K562 (cell line): ENCODE data around the gene OPA3. TPM values are rescaled to one million over a fixed set of nuclear protein-coding genes. Genes with fewer than 3 reads are reported as not detected.
A peak's percentile ranks its signal among the peaks of the same experiment; 100 is the strongest.

Source experiments
- GABPA ChIP-seq: fragments of 200-800 bp; sonication (Bioruptor generic); conservative IDR thresholded peaks from 2 replicates; pipeline ENCODE4 v1.6.1; 2016; ENCODE audit warnings: low read depth, missing genetic modification characterization, missing compliant biosample characterization
- RAD51 ChIP-seq: fragments of 450-650 bp; IDR thresholded peaks from 2 replicates; pipeline ENCODE4 v1.7.1; 2016; ENCODE audit warnings: low read depth, mild to moderate bottlenecking, borderline replicate concordance
- SFPQ ChIP-seq: fragments of 200-400 bp; formaldehyde crosslinking; IDR thresholded peaks from 2 replicates; pipeline ENCODE4 v1.6.1; 2017; ENCODE audit warnings: mild to moderate bottlenecking, low read depth, low read length, moderate library complexity
- ZNF511 ChIP-seq: sonication (generic); formaldehyde crosslinking; IDR thresholded peaks from 2 replicates; pipeline ENCODE4 v1.8.0; 2022; ENCODE audit warnings: mild to moderate bottlenecking, missing genetic modification reagents
- ZNF785 ChIP-seq: fragments of 250-450 bp; sonication (Bioruptor Pico); IDR thresholded peaks from 2 replicates; pipeline ENCODE4 v1.4.0; 2020; ENCODE audit warnings: mild to moderate bottlenecking
- polyA plus RNA-seq, 8 experiments: library from polyadenylated mRNA; depleted of rRNA in 4 of 8; stranded (reverse) in 5 of 8; unstranded in 3 of 8; fragments of >200 nt; fragmentation: Nextera tagmentation in 2 of 8; fragmentation: Illumina TruSeq in 1 of 8; extraction: Ambion mirVana in 2 of 8; extraction: Trizol in 1 of 8; gene quantifications; 2 replicates each; pipeline versions ENCODE4 v1.2.1 to v1.2.3, GENCODE V29; 2011 to 2014; ENCODE audit warnings: inconsistent platforms in 1 of 8, missing spikeins in 1 of 8
- total RNA-seq, 7 experiments: library from RNA; depleted of rRNA in 6 of 7; stranded (reverse); fragments of >200 nt in 6 of 7; fragmentation: Illumina TruSeq in 2 of 7; extraction: Trizol in 2 of 7; gene quantifications; 2 replicates each; pipeline versions ENCODE4 v1.2.1 to v1.2.3, GENCODE V29; 2011 to 2021; ENCODE audit warnings: low replicate concordance in 1 of 7

OPA3 gene
- total and polyA plus RNA-seq, 9 of the 15 experiments (the other 6 are each of a cell fraction or from before 2014, with no cell fraction given) = 1.4 to 18.8 (median 9.0) TPM

DNA sequence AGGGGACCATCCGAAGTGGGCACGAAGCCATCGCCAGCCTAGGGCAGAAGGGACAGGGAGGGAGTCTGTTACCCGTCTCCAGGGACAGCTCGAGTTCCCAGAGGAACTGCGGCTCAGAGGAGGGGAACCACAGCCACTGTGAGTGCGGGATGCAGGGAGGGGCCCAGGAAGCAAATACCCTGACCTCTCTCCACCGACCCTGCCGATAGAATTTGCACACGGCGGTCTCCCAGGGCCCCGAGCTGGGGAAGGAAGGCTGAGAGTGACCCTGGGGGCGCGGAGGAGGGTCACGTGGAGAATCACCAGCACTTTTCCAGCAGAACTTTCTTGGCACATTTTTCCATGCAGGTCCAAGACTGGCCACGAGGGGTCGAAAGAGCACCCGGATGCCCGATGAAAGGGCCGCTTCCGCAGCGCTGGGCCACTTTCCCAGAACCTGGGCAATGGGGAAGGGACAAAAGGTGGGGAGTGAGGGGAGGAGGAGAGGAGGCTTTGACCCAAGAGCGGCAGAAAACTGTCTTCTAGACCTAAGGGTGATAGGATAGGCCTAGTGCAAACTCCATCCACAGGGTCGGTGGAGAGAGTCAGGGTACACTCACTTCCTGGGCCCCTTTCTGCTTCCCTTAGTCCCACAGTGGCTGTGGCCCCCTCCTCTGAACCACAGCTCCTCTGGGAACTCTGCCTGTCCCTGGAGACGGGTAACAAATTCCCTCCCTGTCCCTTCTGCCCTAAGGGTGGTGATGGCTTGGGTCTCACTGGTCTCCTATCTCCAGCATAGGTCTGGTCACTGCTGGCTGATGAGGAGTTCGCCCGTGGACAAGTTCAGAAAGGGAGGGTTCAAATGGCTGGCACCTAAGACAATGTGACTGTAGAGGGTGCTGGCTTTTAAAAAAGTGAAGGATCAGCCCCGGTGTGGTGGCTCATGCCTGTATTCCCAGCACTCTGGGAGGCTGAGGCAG, 22.7 kb upstream of the OPA3 start (continued):
- TF ChIP-seq RAD51 (peak; percentile 82), SFPQ (no peak), ZNF785 (no peak), ZNF511 (CRISPR knock-in tag) (no peak), GABPA (tag) (0 out of 2 replicates have a peak, but pooled peaks have one; percentile 32)
